GM18508 (cell line): Measurements from ENCODE around the gene ELF2.
"Not testable (repeated sequence)": the region's sequence is repeated elsewhere in the genome, so short reads cannot be mapped to it uniquely, and the experiment has no call there.

Experiments
- ATAC-seq: cut with Tn5 transposase; IDR thresholded peaks from one replicate; pipeline ENCODE4 v1.9.1; 2021; ENCODE audit warnings: moderate number of reproducible peaks; ENCODE audit not compliant: insufficient read depth, unreplicated experiment

Gene ELF2

DNA sequence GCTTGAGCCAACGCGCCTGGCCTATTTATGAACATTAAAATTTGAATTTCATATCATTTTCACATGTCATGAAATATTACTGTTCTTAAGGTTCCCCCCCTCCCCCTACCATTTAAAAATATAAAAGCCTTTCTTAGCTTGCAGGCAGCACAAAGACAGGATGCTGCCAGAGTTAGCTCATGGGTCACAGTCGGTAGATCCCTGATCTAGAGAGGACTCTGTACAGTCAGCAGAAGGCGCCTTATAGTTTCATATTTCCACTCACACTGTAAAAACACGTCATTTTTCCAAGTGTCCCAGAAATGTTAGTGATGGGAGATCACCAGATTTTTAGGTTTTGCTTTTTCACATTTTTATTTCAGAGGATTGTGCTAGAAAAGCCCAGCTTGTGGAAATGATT lies 149.2 kb downstream of the ELF2 start:
- no peak for ATAC-seq

DNA sequence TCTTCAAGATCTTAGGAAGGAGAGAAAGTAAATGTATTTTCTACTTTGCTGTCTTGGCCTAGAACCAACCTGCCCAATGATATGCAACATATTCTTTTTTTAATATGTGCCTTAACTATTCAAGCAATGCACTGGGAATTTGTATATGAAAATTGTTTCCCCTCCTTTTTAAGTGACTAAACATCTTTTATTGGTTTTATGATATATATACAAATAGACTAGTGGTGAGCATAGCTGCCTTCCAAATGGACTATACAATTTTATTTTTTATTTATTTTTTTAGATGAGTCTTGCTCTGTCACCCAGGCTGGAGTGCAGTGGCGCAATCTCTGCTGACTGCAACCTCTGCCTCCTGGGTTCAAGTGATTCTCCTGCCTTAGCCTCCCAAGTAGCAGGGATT lies 151.2 kb downstream of the ELF2 start:
- no peak for ATAC-seq

DNA sequence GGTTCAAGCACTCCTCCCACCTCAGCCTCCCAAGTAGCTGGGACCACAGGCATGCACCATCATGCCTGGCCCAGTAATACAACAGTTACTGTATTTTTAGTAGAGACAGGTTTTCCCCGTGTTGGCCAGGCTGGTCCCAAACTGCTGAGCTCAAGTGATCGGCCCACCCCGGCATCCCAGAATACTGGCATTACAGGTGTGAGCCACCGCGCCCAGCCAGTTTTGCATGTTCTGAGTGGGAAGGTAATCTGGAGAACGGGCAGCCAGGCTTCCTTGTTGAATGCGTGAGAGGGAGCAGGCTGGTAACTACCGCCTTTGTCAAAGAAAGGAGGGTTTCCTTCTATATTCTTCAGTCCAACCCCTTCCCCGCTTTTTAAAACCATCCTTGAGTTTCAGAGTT lies 152.3 kb downstream of the ELF2 start:
- no peak for ATAC-seq

DNA sequence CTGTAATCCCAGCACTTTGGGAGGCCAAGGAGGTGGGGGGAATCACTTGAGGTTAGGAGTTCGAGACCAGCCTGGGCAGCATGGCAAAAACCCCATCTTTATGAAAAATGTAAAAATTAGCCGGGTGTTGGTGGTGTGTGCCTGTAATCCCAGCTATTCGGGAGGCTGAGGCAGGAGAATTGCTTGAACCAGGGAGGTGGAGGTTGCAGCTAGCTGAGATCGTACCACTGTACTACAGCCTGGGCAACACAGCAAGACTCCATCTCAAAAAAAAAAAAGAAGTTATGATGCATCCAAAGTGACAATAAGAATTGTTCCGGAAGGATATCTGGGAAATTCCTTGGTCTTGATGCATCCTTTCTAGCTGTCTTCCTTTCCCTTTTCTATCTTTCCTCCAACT lies 154.2 kb downstream of the ELF2 start:
- no peak for ATAC-seq

DNA sequence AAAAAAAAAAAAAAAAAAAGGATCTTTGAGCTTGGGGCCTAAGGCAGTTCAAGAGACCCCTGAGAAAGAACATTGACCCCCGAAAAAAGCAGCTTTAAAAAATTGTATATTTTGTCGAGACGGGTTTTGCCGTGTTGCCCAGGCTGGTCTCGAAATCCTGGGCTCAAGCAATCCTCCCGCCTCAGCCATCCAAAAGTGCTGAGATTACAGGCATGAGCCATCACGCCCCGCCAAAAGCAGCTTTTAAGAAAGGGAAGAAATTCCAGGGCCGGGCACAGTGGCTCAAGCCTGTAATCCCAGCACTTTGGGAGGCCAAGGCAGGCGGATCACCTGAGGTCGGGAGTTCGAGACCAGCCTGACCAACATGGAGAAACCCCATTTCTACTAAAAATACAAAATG lies 155.9 kb downstream of the ELF2 start:
- ATAC-seq = not testable (repeated sequence)

DNA sequence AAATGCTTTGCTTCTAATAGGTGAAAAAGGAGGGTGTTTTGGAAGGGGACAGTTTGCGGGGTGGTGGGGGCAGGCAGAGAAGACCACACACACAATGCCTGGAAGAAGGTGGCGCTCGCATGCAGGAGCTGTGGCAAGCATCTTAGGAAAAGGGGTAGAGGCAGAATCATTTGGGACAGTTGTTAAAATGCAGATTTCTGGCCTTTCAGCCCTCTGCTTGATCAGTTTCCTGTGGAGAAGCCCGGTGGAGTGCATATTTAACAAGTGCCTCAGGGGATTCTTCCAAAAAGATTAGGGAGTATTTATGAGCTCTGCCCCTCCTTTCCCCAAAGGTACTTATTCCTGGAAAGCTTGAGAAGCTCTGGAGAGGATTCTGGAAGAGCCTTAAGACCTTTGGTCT lies 156.6 kb downstream of the ELF2 start:
- no peak for ATAC-seq

DNA sequence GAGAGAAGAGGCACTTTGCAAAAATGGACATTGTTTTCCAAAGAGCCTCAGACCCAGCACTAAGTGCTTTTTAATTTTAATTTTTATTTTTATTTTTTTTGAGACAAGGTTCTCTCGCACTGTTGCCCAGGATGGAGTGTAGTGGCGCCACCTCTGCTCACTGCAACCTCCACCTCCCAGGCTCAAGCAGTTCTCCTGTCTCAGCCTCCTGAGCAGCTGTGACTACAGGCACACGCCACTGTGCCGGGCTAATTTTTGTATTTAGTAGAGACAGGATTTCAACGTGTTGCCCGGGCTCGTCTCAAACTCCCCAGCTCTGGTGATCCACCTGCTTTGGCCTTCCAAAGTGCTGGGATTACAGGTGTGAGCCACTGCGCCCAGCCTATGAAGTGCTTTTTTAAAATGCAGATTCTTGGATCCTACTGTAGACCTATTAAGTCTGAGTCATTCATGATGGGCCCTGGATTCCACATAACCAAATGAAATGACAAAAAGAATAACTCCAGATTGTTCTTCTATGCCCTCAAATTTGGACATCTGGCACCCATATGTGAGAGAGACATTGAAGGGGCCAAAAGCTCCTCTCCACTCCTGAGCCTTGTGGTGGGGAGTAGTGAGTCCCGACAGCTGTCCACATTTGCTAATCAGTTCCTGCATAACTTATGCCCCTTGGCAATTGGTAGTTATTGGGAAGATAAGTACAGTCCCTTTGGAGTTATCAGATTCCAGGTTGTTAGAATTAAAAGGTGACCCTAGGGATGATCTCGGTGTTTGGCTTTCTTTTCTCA lies 157.9 kb downstream of the ELF2 start:
- no peak for ATAC-seq

DNA sequence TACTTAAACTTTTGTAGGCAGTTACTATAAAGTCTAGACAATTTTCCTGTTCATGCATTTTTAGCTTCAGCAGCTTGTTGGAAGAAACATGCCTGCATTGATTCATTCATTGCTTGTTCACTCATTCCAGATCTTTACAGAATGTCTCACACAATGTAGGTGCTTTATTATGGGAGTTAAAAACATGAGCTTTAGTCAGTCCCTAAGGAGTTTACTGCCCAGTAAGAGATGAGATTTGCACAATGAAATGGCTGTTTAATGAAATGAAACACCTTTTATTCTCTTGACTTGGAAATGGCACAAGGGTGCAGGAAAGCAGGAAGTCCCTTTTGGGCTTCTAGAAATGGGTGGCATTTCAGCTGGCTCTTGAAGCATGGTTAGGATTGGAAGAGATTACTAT lies 158.5 kb downstream of the ELF2 start:
- ATAC-seq = no peak

GRCh38 chr4:139017861-139018260 lies 159.2 kb downstream of the ELF2 start:
- ATAC-seq = no peak

GRCh38 chr4:139015948-139016471 lies 161.0 kb downstream of the ELF2 start:
- peak; percentile 18 for ATAC-seq

DNA sequence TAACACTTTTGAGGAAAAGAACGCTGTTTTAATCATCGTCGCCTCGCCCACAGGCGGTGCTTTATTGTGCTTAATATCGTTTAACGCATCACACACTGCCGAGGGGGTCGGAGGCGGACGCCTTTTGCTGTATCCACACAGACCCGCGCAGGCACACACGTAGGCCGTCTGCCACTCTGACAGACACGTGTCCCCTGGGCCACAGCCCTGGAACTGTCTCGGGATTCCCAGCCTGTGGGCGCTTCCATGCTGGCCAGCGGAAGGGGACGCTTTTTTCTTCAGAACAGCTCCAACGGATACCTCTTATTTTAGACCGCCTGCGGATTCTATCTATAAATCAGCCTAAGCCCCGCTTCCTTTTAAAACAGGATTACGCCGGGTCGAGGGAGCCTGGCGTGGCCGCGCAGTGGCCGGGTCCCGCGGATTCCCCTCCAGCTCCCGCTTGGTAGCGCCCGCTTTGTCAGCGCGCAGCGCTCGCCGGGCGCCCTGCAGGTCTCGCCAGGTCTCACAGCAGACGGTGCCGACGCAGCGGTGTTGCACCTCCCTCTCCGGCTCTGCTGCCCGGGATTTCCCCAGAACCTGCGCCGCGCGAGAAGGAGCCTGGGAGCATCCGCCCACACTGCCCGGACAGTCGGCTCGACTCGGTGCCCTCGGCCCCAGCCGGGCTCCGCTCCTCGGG lies 161.6 kb downstream of the ELF2 start, which contains the start of gene NOCT:
Gene NOCT (plus strand): TSS at position 513 of the 679 bp plus-strand sequence. CDS start 201 bp downstream, outside the sequence.
- peak; percentile 81 for ATAC-seq

GRCh38 chr4:139014371-139015268 lies 162.4 kb downstream of the ELF2 start:
- peak; percentile 4 for ATAC-seq

GRCh38 chr4:139011225-139011950 lies 165.6 kb downstream of the ELF2 start:
- ATAC-seq = no peak

DNA sequence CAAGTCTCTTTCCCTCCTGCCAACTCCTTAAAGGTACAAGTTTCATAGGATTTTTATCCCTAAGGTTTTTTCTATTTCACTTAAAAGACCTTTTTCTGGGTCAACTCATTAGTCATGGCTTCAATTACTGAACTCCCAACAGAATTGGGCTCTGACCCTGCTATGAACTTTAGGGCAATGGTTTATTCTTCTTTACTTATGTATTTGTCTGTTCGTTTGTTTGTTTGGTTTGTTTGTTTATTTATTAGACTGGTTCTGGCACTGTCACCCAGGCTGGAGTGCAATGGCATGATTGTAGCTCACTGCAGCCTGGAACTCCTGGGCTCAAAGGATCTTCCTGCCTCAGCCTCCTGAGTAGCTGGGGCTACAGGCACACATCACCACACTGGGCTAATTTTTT lies 167.3 kb downstream of the ELF2 start:
- no peak for ATAC-seq

GRCh38 chr4:139008278-139008677 lies 168.7 kb downstream of the ELF2 start:
- ATAC-seq = not testable (repeated sequence)

GRCh38 chr4:139007640-139008039 lies 169.4 kb downstream of the ELF2 start:
- ATAC-seq = no peak
